ENCODE data around the gene EDIL3.
"Not testable (repeated sequence)": the region's sequence is repeated elsewhere in the genome, so short reads cannot be mapped to it uniquely, and the experiment has no call there.

The EDIL3 gene

GRCh38 chr5:84301535-84301934 lies 83.1 kb downstream of the EDIL3 start:
- Histone ChIP-seq H3K4me3 (ENCODE audit: low read length) (no peak overlapping the region), H3K4me1 (ENCODE audit: low read length) (no peaks in the 10 kb centered on the region), H3K9me3 (replicated peaks; ENCODE audit: insufficient read depth, low read length) (no peaks in the 10 kb centered on the region), H3K36me3 (replicated peaks; ENCODE audit: insufficient read depth, low read length) (no peaks in the 10 kb centered on the region), H3K27me3 (replicated peaks; ENCODE audit: insufficient read depth, low read length) (no peaks in the 10 kb centered on the region), H3K27ac (ENCODE audit: low read length) (no peak overlapping the region), H3K79me2 (ENCODE audit: low read length) (no peaks in the 10 kb centered on the region), H3K4me2 (ENCODE audit: low read depth, low read length) (no peak overlapping the region), H4K20me1 (ENCODE audit: insufficient read depth, low read length) (no peaks in the 10 kb centered on the region), H3K9ac (ENCODE audit: low read length) (no peak overlapping the region), H3K9me2 (replicated peaks; ENCODE audit: insufficient read depth, low read length) (no peaks in the 10 kb centered on the region), H3F3A (ENCODE audit: insufficient read depth, low read length) (no peaks in the 10 kb centered on the region), H2AFZ (ENCODE audit: low read length) (no peak overlapping the region)
- no peak for DNase-seq
- TF ChIP-seq, protein P1, sequence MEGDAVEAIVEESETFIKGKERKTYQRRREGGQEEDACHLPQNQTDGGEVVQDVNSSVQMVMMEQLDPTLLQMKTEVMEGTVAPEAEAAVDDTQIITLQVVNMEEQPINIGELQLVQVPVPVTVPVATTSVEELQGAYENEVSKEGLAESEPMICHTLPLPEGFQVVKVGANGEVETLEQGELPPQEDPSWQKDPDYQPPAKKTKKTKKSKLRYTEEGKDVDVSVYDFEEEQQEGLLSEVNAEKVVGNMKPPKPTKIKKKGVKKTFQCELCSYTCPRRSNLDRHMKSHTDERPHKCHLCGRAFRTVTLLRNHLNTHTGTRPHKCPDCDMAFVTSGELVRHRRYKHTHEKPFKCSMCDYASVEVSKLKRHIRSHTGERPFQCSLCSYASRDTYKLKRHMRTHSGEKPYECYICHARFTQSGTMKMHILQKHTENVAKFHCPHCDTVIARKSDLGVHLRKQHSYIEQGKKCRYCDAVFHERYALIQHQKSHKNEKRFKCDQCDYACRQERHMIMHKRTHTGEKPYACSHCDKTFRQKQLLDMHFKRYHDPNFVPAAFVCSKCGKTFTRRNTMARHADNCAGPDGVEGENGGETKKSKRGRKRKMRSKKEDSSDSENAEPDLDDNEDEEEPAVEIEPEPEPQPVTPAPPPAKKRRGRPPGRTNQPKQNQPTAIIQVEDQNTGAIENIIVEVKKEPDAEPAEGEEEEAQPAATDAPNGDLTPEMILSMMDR (IDR thresholded peaks at IDR 0.05; ENCODE audit: low read length): no peak
- TF ChIP-seq EZH2phosphoT487 (IDR thresholded peaks at IDR 0.05; ENCODE audit: low read length): no peak
- TF ChIP-seq EZH2 (optimal IDR thresholded peaks at IDR 0.05; ENCODE audit: low read depth, low read length): no peak

GRCh38 chr5:84299959-84300358 lies 84.7 kb downstream of the EDIL3 start:
- DNase-seq: no peak
- no peaks in the 10 kb centered on the region for H3K36me3 ChIP-seq (replicated peaks; ENCODE audit: insufficient read depth, low read length)
- no peak overlapping the region for H3K4me2 ChIP-seq (ENCODE audit: low read depth, low read length)
- no peaks in the 10 kb centered on the region for H3K79me2 ChIP-seq (ENCODE audit: low read length)
- H3F3A ChIP-seq (ENCODE audit: insufficient read depth, low read length): no peaks in the 10 kb centered on the region
- H2AFZ ChIP-seq (ENCODE audit: low read length): no peak overlapping the region
- H3K9me2 ChIP-seq (replicated peaks; ENCODE audit: insufficient read depth, low read length): no peaks in the 10 kb centered on the region
- H3K9me3 ChIP-seq (replicated peaks; ENCODE audit: insufficient read depth, low read length): no peaks in the 10 kb centered on the region
- no peak overlapping the region for H3K9ac ChIP-seq (ENCODE audit: low read length)
- no peaks in the 10 kb centered on the region for H3K27me3 ChIP-seq (replicated peaks; ENCODE audit: insufficient read depth, low read length)
- H3K4me1 ChIP-seq (ENCODE audit: low read length): no peaks in the 10 kb centered on the region
- no peak overlapping the region for H3K4me3 ChIP-seq (ENCODE audit: low read length)
- H4K20me1 ChIP-seq (ENCODE audit: insufficient read depth, low read length): no peaks in the 10 kb centered on the region
- TF ChIP-seq EZH2phosphoT487 (IDR thresholded peaks at IDR 0.05; ENCODE audit: low read length) (no peak), EZH2 (optimal IDR thresholded peaks at IDR 0.05; ENCODE audit: low read depth, low read length) (no peak)
- TF ChIP-seq, protein P1 (IDR thresholded peaks at IDR 0.05; ENCODE audit: low read length): no peak
- H3K27ac ChIP-seq (ENCODE audit: low read length): no peak overlapping the region

- no peak for DNase-seq
- Histone ChIP-seq H3K4me3 (ENCODE audit: low read length) (no peak overlapping the region), H3K9ac (ENCODE audit: low read length) (no peak overlapping the region), H3K4me1 (ENCODE audit: low read length) (no peaks in the 10 kb centered on the region), H3K27ac (ENCODE audit: low read length) (no peak overlapping the region), H3K9me3 (replicated peaks; ENCODE audit: insufficient read depth, low read length) (no peaks in the 10 kb centered on the region), H2AFZ (ENCODE audit: low read length) (no peak overlapping the region), H3K4me2 (ENCODE audit: low read depth, low read length) (no peak overlapping the region), H3K9me2 (replicated peaks; ENCODE audit: insufficient read depth, low read length) (no peaks in the 10 kb centered on the region), H3F3A (ENCODE audit: insufficient read depth, low read length) (no peaks in the 10 kb centered on the region), H4K20me1 (ENCODE audit: insufficient read depth, low read length) (no peaks in the 10 kb centered on the region), H3K27me3 (replicated peaks; ENCODE audit: insufficient read depth, low read length) (no peaks in the 10 kb centered on the region), H3K79me2 (ENCODE audit: low read length) (no peaks in the 10 kb centered on the region), H3K36me3 (replicated peaks; ENCODE audit: insufficient read depth, low read length) (no peaks in the 10 kb centered on the region)
- no peak for TF ChIP-seq EZH2 (optimal IDR thresholded peaks at IDR 0.05; ENCODE audit: low read depth, low read length)
- TF ChIP-seq, protein P1 (IDR thresholded peaks at IDR 0.05; ENCODE audit: low read length): no peak
- no peak for TF ChIP-seq EZH2phosphoT487 (IDR thresholded peaks at IDR 0.05; ENCODE audit: low read length)
These were observed 86.1 kb downstream of the EDIL3 start for GRCh38 chr5:84298628-84299027.

DNA sequence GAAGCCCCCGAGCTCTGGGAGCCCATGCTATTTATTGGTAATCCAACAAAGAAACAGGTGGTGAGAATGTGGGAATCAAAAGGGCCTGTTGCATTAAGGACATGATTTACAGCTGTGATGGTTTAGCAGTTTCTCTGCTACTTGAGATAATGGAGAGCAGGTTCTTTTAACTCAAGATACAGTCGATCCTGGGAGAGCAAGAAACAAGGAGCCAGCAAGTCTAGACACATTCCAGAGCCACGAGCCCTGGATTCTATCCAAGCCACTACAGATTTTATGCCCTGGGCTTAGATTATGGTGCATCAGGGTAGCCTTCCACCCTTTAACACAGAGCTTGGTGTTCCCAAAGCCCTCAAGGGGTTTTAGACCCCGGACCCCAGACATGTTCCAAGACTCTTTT lies 87.0 kb downstream of the EDIL3 start:
- H3K4me2 ChIP-seq (ENCODE audit: low read depth, low read length); DNase-seq; H3K27me3 ChIP-seq (replicated peaks; ENCODE audit: insufficient read depth, low read length); H3K27ac ChIP-seq (ENCODE audit: low read length); H3K79me2 ChIP-seq (ENCODE audit: low read length); H2AFZ ChIP-seq (ENCODE audit: low read length); H3K9me2 ChIP-seq (replicated peaks; ENCODE audit: insufficient read depth, low read length); H3K36me3 ChIP-seq (replicated peaks; ENCODE audit: insufficient read depth, low read length); H3K4me1 ChIP-seq (ENCODE audit: low read length); H4K20me1 ChIP-seq (ENCODE audit: insufficient read depth, low read length); H3K9me3 ChIP-seq (replicated peaks; ENCODE audit: insufficient read depth, low read length); H3K4me3 ChIP-seq (ENCODE audit: low read length); H3K9ac ChIP-seq (ENCODE audit: low read length); H3F3A ChIP-seq (ENCODE audit: insufficient read depth, low read length): not testable (repeated sequence)
